ENCODE measurements around the gene RASL10B.
"Not testable (repeated sequence)": the region's sequence is repeated elsewhere in the genome, so short reads cannot be mapped to it uniquely, and the experiment has no call there.

Gene RASL10B

GRCh38 chr17:35703308-35703707 lies 28.1 kb upstream of the RASL10B start:
- H3K27me3 ChIP-seq (ENCODE audit: control insufficient read depth in 1 of 2, insufficient read depth in 2 of 2, low read length in 2 of 2); H3K9ac ChIP-seq (ENCODE audit: low read depth in 1 of 2, low read length in 2 of 2); H3K4me1 ChIP-seq (ENCODE audit: control insufficient read depth in 1 of 2, insufficient read depth in 2 of 2, low read length in 2 of 2); H3K27ac ChIP-seq (ENCODE audit: low read depth, low read length); H3K9me3 ChIP-seq (ENCODE audit: control insufficient read depth in 1 of 2, low read length in 2 of 2); H3K36me3 ChIP-seq (ENCODE audit: control insufficient read depth in 1 of 2, insufficient read depth in 2 of 2, low read length in 2 of 2); H3K4me3 ChIP-seq (ENCODE audit: low read depth in 1 of 2, low read length in 2 of 2): not testable (repeated sequence)

GRCh38 chr17:35705230-35705629 lies 26.2 kb upstream of the RASL10B start:
- Histone ChIP-seq H3K27me3 (ENCODE audit: control insufficient read depth in 1 of 2, insufficient read depth in 2 of 2, low read length in 2 of 2) (no peaks in the 10 kb centered on the region), H3K27ac (ENCODE audit: low read depth, low read length) (no peak overlapping the region), H3K4me3 (ENCODE audit: low read depth in 1 of 2, low read length in 2 of 2) (no peak overlapping the region), H3K36me3 (ENCODE audit: control insufficient read depth in 1 of 2, insufficient read depth in 2 of 2, low read length in 2 of 2) (peaks cover 4 to 11% of the 10 kb centered on the region in 2 donors), H3K9me3 (ENCODE audit: control insufficient read depth in 1 of 2, low read length in 2 of 2) (no peaks in the 10 kb centered on the region), H3K4me1 (ENCODE audit: control insufficient read depth in 1 of 2, insufficient read depth in 2 of 2, low read length in 2 of 2) (peaks cover 24 to 25% of the 10 kb centered on the region in 2 donors), H3K9ac (ENCODE audit: low read depth in 1 of 2, low read length in 2 of 2) (no peak overlapping the region)

- Histone ChIP-seq H3K27me3 (ENCODE audit: control insufficient read depth in 1 of 2, insufficient read depth in 2 of 2, low read length in 2 of 2) (no peaks in the 10 kb centered on the region), H3K4me1 (ENCODE audit: control insufficient read depth in 1 of 2, insufficient read depth in 2 of 2, low read length in 2 of 2) (peaks cover 24 to 25% of the 10 kb centered on the region in 2 donors), H3K36me3 (ENCODE audit: control insufficient read depth in 1 of 2, insufficient read depth in 2 of 2, low read length in 2 of 2) (peaks cover 6 to 13% of the 10 kb centered on the region in 2 donors), H3K27ac (ENCODE audit: low read depth, low read length) (no peak overlapping the region), H3K9me3 (ENCODE audit: control insufficient read depth in 1 of 2, low read length in 2 of 2) (no peaks in the 10 kb centered on the region), H3K9ac (ENCODE audit: low read depth in 1 of 2, low read length in 2 of 2) (no peak overlapping the region), H3K4me3 (ENCODE audit: low read depth in 1 of 2, low read length in 2 of 2) (no peak overlapping the region)
These were observed 25.7 kb upstream of the RASL10B start for GRCh38 chr17:35705705-35706104.

GRCh38 chr17:35708149-35708548 lies 23.3 kb upstream of the RASL10B start:
- peaks cover 14 to 17% of the 10 kb centered on the region in 2 donors for H3K36me3 ChIP-seq (ENCODE audit: control insufficient read depth in 1 of 2, insufficient read depth in 2 of 2, low read length in 2 of 2)
- no peak overlapping the region for H3K4me3 ChIP-seq (ENCODE audit: low read depth in 1 of 2, low read length in 2 of 2)
- peaks cover 31 to 32% of the 10 kb centered on the region in 2 donors for H3K4me1 ChIP-seq (ENCODE audit: control insufficient read depth in 1 of 2, insufficient read depth in 2 of 2, low read length in 2 of 2)
- no peaks in the 10 kb centered on the region for H3K27me3 ChIP-seq (ENCODE audit: control insufficient read depth in 1 of 2, insufficient read depth in 2 of 2, low read length in 2 of 2)
- no peak overlapping the region for H3K27ac ChIP-seq (ENCODE audit: low read depth, low read length)
- no peak overlapping the region for H3K9ac ChIP-seq (ENCODE audit: low read depth in 1 of 2, low read length in 2 of 2)
- no peaks in the 10 kb centered on the region for H3K9me3 ChIP-seq (ENCODE audit: control insufficient read depth in 1 of 2, low read length in 2 of 2)

GRCh38 chr17:35708951-35709350 lies 22.5 kb upstream of the RASL10B start:
- Histone ChIP-seq H3K9ac (ENCODE audit: low read depth in 1 of 2, low read length in 2 of 2) (no peak overlapping the region), H3K9me3 (ENCODE audit: control insufficient read depth in 1 of 2, low read length in 2 of 2) (no peaks in the 10 kb centered on the region), H3K36me3 (ENCODE audit: control insufficient read depth in 1 of 2, insufficient read depth in 2 of 2, low read length in 2 of 2) (peaks cover 14 to 20% of the 10 kb centered on the region in 2 donors), H3K4me1 (ENCODE audit: control insufficient read depth in 1 of 2, insufficient read depth in 2 of 2, low read length in 2 of 2) (peaks cover 36 to 37% of the 10 kb centered on the region in 2 donors), H3K27ac (ENCODE audit: low read depth, low read length) (no peak overlapping the region), H3K4me3 (ENCODE audit: low read depth in 1 of 2, low read length in 2 of 2) (peak overlapping the region; percentile 8 to 10), H3K27me3 (ENCODE audit: control insufficient read depth in 1 of 2, insufficient read depth in 2 of 2, low read length in 2 of 2) (no peaks in the 10 kb centered on the region)

GRCh38 chr17:35709874-35710273 lies 21.6 kb upstream of the RASL10B start:
- no peak overlapping the region for H3K4me3 ChIP-seq (ENCODE audit: low read depth in 1 of 2, low read length in 2 of 2)
- peaks cover 14 to 28% of the 10 kb centered on the region in 2 donors for H3K36me3 ChIP-seq (ENCODE audit: control insufficient read depth in 1 of 2, insufficient read depth in 2 of 2, low read length in 2 of 2)
- H3K9me3 ChIP-seq (ENCODE audit: control insufficient read depth in 1 of 2, low read length in 2 of 2) = no peaks in the 10 kb centered on the region
- H3K9ac ChIP-seq (ENCODE audit: low read depth in 1 of 2, low read length in 2 of 2) = no peak overlapping the region
- H3K4me1 ChIP-seq (ENCODE audit: control insufficient read depth in 1 of 2, insufficient read depth in 2 of 2, low read length in 2 of 2) = peaks cover 36 to 37% of the 10 kb centered on the region in 2 donors
- H3K27ac ChIP-seq (ENCODE audit: low read depth, low read length) = no peak overlapping the region
- H3K27me3 ChIP-seq (ENCODE audit: control insufficient read depth in 1 of 2, insufficient read depth in 2 of 2, low read length in 2 of 2) = no peaks in the 10 kb centered on the region

- Histone ChIP-seq H3K27me3 (ENCODE audit: control insufficient read depth in 1 of 2, insufficient read depth in 2 of 2, low read length in 2 of 2) (no peaks in the 10 kb centered on the region), H3K27ac (ENCODE audit: low read depth, low read length) (no peak overlapping the region), H3K36me3 (ENCODE audit: control insufficient read depth in 1 of 2, insufficient read depth in 2 of 2, low read length in 2 of 2) (peaks cover 14 to 39% of the 10 kb centered on the region in 2 donors), H3K9ac (ENCODE audit: low read depth in 1 of 2, low read length in 2 of 2) (no peak overlapping the region), H3K9me3 (ENCODE audit: control insufficient read depth in 1 of 2, low read length in 2 of 2) (no peaks in the 10 kb centered on the region), H3K4me3 (ENCODE audit: low read depth in 1 of 2, low read length in 2 of 2) (no peak overlapping the region), H3K4me1 (ENCODE audit: control insufficient read depth in 1 of 2, insufficient read depth in 2 of 2, low read length in 2 of 2) (peaks cover 36 to 37% of the 10 kb centered on the region in 2 donors)
These were observed 20.5 kb upstream of the RASL10B start for GRCh38 chr17:35710950-35711349.

GRCh38 chr17:35713069-35713728 lies 18.2 kb upstream of the RASL10B start:
- Histone ChIP-seq H3K9me3 (ENCODE audit: control insufficient read depth in 1 of 2, low read length in 2 of 2) (no peaks in the 10 kb centered on the region), H3K9ac (ENCODE audit: low read depth in 1 of 2, low read length in 2 of 2) (no peak overlapping the region), H3K27ac (ENCODE audit: low read depth, low read length) (no peak overlapping the region), H3K4me3 (ENCODE audit: low read depth in 1 of 2, low read length in 2 of 2) (peak overlapping the region in 1 of 2 donors; percentile 12), H3K36me3 (ENCODE audit: control insufficient read depth in 1 of 2, insufficient read depth in 2 of 2, low read length in 2 of 2) (peaks cover 23 to 59% of the 10 kb centered on the region in 2 donors), H3K4me1 (ENCODE audit: control insufficient read depth in 1 of 2, insufficient read depth in 2 of 2, low read length in 2 of 2) (peaks cover 29% of the 10 kb centered on the region in 2 donors), H3K27me3 (ENCODE audit: control insufficient read depth in 1 of 2, insufficient read depth in 2 of 2, low read length in 2 of 2) (no peaks in the 10 kb centered on the region)

GRCh38 chr17:35714988-35715387 lies 16.5 kb upstream of the RASL10B start:
- H3K9me3 ChIP-seq (ENCODE audit: control insufficient read depth in 1 of 2, low read length in 2 of 2) = no peaks in the 10 kb centered on the region
- peaks cover 20 to 62% of the 10 kb centered on the region in 2 donors for H3K36me3 ChIP-seq (ENCODE audit: control insufficient read depth in 1 of 2, insufficient read depth in 2 of 2, low read length in 2 of 2)
- H3K4me3 ChIP-seq (ENCODE audit: low read depth in 1 of 2, low read length in 2 of 2) = no peak overlapping the region
- no peak overlapping the region for H3K27ac ChIP-seq (ENCODE audit: low read depth, low read length)
- no peaks in the 10 kb centered on the region for H3K27me3 ChIP-seq (ENCODE audit: control insufficient read depth in 1 of 2, insufficient read depth in 2 of 2, low read length in 2 of 2)
- no peak overlapping the region for H3K9ac ChIP-seq (ENCODE audit: low read depth in 1 of 2, low read length in 2 of 2)
- peaks cover 12 to 13% of the 10 kb centered on the region in 2 donors for H3K4me1 ChIP-seq (ENCODE audit: control insufficient read depth in 1 of 2, insufficient read depth in 2 of 2, low read length in 2 of 2)

GRCh38 chr17:35715416-35715815 lies 16.0 kb upstream of the RASL10B start:
- Histone ChIP-seq H3K9me3 (ENCODE audit: control insufficient read depth in 1 of 2, low read length in 2 of 2) (no peaks in the 10 kb centered on the region), H3K9ac (ENCODE audit: low read depth in 1 of 2, low read length in 2 of 2) (no peak overlapping the region), H3K36me3 (ENCODE audit: control insufficient read depth in 1 of 2, insufficient read depth in 2 of 2, low read length in 2 of 2) (peaks cover 19 to 59% of the 10 kb centered on the region in 2 donors), H3K4me1 (ENCODE audit: control insufficient read depth in 1 of 2, insufficient read depth in 2 of 2, low read length in 2 of 2) (peaks cover 12% of the 10 kb centered on the region in 2 donors), H3K27me3 (ENCODE audit: control insufficient read depth in 1 of 2, insufficient read depth in 2 of 2, low read length in 2 of 2) (no peaks in the 10 kb centered on the region), H3K4me3 (ENCODE audit: low read depth in 1 of 2, low read length in 2 of 2) (no peak overlapping the region), H3K27ac (ENCODE audit: low read depth, low read length) (no peak overlapping the region)

Data from duodenal mucosa (tissue), 2 donors.